Body of pancreas (tissue), 4 donors: ENCODE measurements around the gene SAA2.

ENCODE experiments used
- CTCF ChIP-seq, 7 experiments: fragments of 450-650 bp in 4 of 7; fragments of 200-600 bp in 3 of 7; sonication (generic) in 3 of 7; IDR thresholded peaks; one replicate each; pipeline ENCODE4 v1.5.1; 2016 to 2019; ENCODE audit warnings: antibody characterized with exemption in 7 of 7
- POLR2A ChIP-seq, 3 donors: fragments of 450-650 bp; IDR thresholded peaks; one replicate each; pipeline ENCODE4 v1.6.1; 2016; ENCODE audit warnings: antibody characterized with exemption in 3 of 3, mild to moderate bottlenecking in 2 of 3

GRCh38 chr11:18264677-18265555 lies 16.4 kb upstream of the SAA2 start:
- TF ChIP-seq POLR2A (IDR thresholded peaks at IDR 0.05) (no peak), CTCF (IDR thresholded peaks at IDR 0.05) (no peak)
